Daoy (cell line): ENCODE data around the gene XYLT1. TPM values are rescaled to one million over a fixed set of nuclear protein-coding genes. Genes with fewer than 3 reads are reported as not detected.

Experiments used
- DNase-seq: peaks from one replicate; pipeline ENCODE4 v3.0.0-alpha.2; 2015; ENCODE audit warnings: low read depth
- total RNA-seq: library from RNA; depleted of rRNA; stranded (reverse); fragments of >200 nt; shearing (Covaris generic); gene quantifications from 2 replicates; pipeline ENCODE4 v1.2.3, GENCODE V29; 2014

The XYLT1 gene
- total RNA-seq, 1 experiment from 2014 or later: 6.9 TPM

GRCh38 chr16:17228708-17229055, 242.1 kb downstream of the XYLT1 start:
- DNase-seq: no peak

GRCh38 chr16:17228048-17228707, 242.6 kb downstream of the XYLT1 start:
- DNase-seq: no peak

GRCh38 chr16:17227278-17227677, 243.5 kb downstream of the XYLT1 start:
- DNase-seq: no peak

GRCh38 chr16:17225541-17225940, 245.2 kb downstream of the XYLT1 start:
- peak; percentile 13 for DNase-seq

- DNase-seq: peak; percentile 57
These were observed 245.9 kb downstream of the XYLT1 start for GRCh38 chr16:17224879-17225281.

- no peak for DNase-seq
These were observed 246.4 kb downstream of the XYLT1 start for GRCh38 chr16:17224350-17224749.

GRCh38 chr16:17223576-17223975, 247.2 kb downstream of the XYLT1 start:
- DNase-seq: no peak

- no peak for DNase-seq
These were observed 247.8 kb downstream of the XYLT1 start for GRCh38 chr16:17222871-17223401.

GRCh38 chr16:17219991-17220390, 250.8 kb downstream of the XYLT1 start:
- DNase-seq: no peak

GRCh38 chr16:17215936-17216335, 254.8 kb downstream of the XYLT1 start:
- no peak for DNase-seq

GRCh38 chr16:17215306-17215705, 255.5 kb downstream of the XYLT1 start:
- no peak for DNase-seq

GRCh38 chr16:17213974-17214373, 256.8 kb downstream of the XYLT1 start:
- DNase-seq: no peak

GRCh38 chr16:17213025-17213424, 257.7 kb downstream of the XYLT1 start:
- DNase-seq: no peak

- no peak for DNase-seq
These were observed 258.2 kb downstream of the XYLT1 start for GRCh38 chr16:17212606-17213005.

GRCh38 chr16:17211797-17212196, 259.0 kb downstream of the XYLT1 start:
- DNase-seq: no peak

GRCh38 chr16:17206712-17207111, 264.0 kb downstream of the XYLT1 start:
- DNase-seq: no peak

- DNase-seq: no peak
These were observed 265.2 kb downstream of the XYLT1 start for GRCh38 chr16:17205279-17206211.

- DNase-seq: no peak
These were observed 266.1 kb downstream of the XYLT1 start for GRCh38 chr16:17204644-17205043.

- no peak for DNase-seq
These were observed 266.6 kb downstream of the XYLT1 start for GRCh38 chr16:17204206-17204605.

GRCh38 chr16:17203424-17203823, 267.3 kb downstream of the XYLT1 start:
- no peak for DNase-seq

GRCh38 chr16:17199135-17199534, 271.6 kb downstream of the XYLT1 start:
- no peak for DNase-seq

GRCh38 chr16:17196526-17196925, 274.2 kb downstream of the XYLT1 start:
- no peak for DNase-seq
